HEK293T (cell line): ENCODE measurements around the gene USHBP1.

ENCODE experiments used
- FOXM1 ChIP-seq: fragments of 450-650 bp; IDR thresholded peaks from 2 replicates; pipeline ENCODE4 v1.6.1; 2017; ENCODE audit warnings: mild to moderate bottlenecking, borderline replicate concordance
- SP1 ChIP-seq: fragments of 450-650 bp; IDR thresholded peaks from 2 replicates; pipeline ENCODE4 v1.6.1; 2017

DNA sequence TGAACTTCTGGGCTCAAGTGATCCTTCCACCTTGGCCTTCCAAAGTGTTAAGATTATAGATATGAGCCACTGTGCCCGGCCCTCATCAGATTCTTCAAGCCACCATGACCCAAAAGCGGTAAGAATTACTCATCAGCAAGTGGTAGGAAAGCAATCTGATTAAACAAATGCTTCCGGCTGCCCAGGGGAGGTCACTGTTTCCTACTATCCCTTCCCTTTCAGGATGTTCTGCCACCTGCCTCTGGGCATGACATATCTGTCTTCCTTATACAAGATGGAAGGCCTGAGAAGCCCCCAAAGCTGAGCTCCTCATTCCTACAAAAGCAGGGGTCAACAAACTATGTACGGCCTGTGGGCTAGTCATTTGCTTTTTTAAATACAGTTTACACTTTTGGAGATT lies 31.7 kb upstream of the USHBP1 start:
- TF ChIP-seq FOXM1 = no peak
- no peak for TF ChIP-seq SP1
